ENCODE data around the gene PRDM16.

The PRDM16 gene

DNA sequence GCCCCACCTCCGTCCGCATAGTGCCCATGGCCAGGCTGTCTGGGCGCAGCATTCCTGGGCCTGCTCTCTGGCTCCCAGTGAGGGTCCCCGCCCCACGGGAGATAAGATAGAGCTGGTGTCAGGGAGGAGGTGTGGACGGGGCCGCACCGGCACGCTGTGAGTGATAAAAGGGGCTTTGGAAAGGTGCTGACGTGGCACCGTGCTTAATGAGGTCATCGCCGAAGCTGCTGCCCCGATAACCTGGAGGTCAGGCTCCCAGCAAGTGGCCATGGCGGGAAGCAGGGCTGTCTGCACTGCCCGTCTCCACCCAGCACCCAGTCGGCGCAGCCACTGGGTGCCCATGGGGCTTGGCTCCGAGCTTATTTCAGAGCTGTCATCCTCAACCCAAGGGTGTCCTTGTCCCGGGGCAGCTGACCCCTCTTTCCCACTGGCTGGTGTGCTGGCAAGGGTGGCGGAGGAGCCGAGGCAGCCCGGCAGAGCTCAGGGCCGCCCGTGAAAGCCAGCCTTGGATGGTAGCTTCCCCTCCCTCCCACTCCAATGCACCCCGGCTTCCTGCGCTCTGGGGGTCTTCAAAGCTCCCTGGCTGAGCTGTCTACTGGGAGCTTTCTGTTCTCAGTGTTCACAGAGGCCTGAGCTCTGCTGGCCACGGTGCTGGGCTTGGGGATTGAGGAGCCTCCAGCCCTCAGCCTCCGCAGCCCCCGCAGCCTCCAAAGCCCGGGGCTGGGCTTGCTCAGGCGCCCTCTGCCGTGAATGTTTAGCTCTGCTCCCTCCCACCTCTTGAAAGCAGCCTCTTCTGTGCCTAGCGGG, 280.4 kb downstream of the PRDM16 start:
- no peak for DNase-seq

DNA sequence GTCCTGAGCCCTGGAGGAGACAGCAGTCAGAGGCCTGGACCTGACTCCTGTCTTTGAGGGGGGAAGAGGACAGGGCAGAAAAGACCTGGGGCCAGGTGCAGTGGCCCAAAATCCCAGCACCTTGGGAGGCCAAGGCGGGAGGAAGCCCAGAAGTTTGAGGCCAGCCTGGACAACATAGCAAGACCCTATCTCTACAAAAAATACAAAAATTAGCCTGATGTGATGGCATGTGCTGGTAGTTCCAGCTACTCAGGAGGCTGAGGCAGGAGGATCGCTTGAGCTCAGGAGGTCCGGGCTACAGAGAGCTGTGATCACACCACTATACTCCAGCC, 280.9 kb downstream of the PRDM16 start:
- DNase-seq: no peak

- DNase-seq: no peak
Observed at GRCh38 chr1:3350506-3351261, 281.7 kb downstream of the PRDM16 start.

GRCh38 chr1:3351449-3352298, 282.7 kb downstream of the PRDM16 start:
- no peak for DNase-seq

DNA sequence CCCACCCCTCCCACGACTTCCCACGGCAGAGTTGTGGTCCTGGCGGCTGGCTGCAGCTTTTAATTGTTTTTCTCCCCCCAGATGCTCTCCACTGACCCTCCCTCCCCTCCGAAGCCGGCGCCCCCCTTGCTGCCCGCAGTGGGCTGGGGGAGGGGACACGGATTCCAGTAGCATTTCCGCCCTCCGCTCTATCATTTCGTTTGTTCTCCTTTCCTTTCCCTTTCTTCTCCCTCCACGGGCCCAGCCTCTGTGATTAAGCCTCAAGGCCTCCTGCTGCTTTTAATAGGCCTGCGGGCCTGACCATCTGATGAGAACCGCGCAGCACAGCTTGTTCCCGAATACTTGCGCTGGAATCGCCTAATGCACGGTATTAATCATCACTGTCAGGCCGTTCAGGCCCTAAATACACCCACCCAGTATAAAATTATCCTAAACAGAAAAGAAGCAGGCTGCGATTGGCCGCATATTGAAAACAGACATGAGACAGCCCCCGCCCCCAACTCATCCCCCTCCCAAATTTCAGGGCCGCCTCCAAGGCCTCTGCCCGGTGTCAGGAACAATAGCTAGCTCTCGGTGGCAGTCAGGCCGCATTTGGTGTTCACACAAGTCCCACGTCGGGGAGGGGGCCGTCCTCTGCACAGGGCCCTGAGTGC, 283.4 kb downstream of the PRDM16 start:
- DNase-seq: no peak

DNA sequence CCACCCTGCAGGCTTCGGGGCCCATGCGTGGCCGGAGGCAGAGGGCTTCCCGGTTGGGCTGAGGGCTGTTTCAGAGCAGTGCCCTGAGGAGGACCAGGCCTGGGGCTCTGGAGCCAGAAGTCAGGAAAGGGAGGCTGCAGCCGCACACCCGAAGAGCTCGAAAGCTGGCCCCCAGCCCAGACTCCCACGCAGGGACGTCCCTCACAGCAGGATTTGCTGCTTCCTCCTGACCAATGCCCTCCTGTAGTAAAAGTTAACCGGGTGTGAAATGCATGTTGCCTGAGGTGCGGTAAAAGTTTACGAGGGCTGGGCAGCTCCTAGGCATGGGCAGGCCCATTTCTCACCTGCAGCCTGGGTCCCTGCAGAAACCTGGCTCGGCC, 283.9 kb downstream of the PRDM16 start:
- no peak for DNase-seq

- DNase-seq: no peak
Observed at GRCh38 chr1:3353876-3354275, 284.9 kb downstream of the PRDM16 start.

DNA sequence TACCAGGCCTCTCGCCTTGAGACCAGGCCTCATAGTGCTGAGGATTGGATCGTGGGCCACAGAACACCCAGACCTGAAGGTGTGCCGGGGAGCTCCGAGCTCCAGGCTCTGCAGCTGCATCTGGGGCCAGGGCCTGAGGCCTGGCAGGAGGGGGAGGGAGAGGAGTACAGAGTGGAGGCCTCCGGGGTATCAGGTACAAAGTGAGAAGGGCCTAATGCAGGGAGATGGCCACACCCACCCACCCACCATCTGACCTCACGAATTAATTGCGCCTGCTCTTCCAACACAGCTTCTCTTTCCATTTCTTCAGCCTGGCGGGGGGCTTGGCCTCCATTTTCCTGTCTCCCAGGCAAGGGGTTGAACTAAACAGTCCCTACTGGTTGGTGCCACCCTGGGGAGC, 286.1 kb downstream of the PRDM16 start:
- no peak for DNase-seq

- no peak for DNase-seq
Observed at GRCh38 chr1:3355894-3356826, 287.2 kb downstream of the PRDM16 start.

- no peak for DNase-seq
Observed at GRCh38 chr1:3356827-3357460, 287.9 kb downstream of the PRDM16 start.

DNA sequence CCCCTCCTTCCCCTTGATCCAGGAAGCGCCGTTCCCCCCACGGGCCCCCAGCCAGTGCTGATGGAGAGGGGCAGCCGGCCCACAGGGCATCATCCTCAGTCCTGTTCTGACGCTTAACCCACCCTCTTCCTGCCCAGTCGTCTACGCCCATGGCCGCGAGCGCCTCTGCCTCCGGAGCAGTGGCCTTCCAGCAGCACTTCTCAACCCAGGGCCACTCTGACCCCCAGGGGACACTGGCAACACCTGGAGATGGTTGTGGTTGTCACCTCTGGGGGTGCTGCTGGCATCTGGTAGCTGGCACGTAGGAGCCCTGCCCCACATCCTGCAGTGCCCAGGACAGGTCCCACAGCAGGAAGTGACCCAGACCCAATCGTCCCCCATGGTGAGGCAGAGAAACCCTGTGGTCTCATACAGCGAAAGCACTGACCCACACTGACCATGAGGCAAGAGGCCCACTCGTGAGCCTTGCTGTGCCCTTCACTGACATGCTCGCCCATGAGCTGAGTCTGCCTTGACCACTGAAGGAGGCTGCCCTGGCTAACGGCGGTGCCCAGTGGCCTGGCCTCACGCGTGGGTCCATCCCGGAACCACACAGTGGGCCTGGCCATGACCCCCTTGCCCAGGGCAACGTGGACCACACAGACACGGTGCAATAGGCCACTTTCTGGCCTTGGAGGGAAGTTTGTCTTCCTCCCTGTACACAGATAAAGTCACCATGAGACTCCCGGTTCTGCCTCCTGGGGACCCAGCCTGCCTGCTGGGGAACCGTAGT, 288.7 kb downstream of the PRDM16 start:
- DNase-seq: no peak

DNA sequence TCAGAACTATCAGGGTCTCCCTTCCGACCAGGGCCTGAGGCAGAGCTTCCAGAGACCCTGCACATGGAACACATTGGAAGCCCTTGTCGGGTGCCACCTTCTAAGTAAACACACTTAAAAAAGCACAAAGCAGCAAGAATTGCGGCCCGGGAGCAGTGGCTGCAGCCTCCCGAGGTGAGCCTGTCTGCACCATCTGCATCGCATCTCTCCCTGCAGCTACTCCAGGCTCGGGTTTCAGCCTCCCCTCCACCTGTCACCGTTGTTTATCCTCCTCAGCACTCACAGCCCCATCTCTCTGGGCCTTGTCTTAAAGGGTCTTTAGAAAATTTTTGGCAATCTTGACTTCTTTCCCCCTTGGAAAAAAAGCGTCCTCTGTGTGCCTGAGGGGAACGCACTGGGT, 290.3 kb downstream of the PRDM16 start:
- no peak for DNase-seq

DNA sequence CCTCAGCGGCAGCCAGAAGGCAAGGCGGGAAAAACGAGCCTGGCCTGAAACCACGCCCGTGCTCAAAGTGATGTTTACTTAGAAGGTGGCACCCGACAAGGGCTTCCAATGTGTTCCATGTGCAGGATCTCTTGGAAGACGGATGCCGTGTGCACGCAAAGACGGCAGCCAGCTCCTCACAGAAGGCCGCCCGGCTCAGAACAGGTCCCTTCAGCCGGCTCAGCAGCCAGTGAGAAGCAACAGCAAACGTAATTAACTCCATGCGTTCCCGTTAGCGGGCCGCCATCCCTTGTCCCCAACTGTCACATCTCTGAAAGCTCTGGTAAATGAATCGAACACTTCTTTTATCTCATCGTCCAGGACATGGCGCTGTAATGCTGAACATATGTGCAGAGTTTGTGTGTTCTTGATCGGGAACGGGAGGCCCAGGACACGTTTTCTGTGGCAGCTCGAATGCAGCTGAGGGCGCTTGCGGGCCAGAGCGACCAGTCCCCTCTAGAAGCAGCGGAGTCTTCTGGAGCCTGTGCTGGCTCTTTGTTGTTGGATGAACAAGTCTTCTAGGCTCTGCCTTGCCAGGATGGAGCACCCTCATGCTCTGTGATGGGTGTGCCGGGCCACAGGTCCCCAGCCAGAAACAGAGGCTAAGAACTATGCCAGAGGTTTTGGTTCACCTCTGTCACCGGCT, 290.9 kb downstream of the PRDM16 start:
- no peak for DNase-seq

GRCh38 chr1:3360646-3361257, 291.7 kb downstream of the PRDM16 start:
- no peak for DNase-seq

GRCh38 chr1:3363023-3363422, 294.0 kb downstream of the PRDM16 start:
- no peak for DNase-seq

GRCh38 chr1:3363756-3364155, 294.8 kb downstream of the PRDM16 start:
- DNase-seq: no peak

GRCh38 chr1:3364551-3364950, 295.5 kb downstream of the PRDM16 start:
- no peak for DNase-seq

GRCh38 chr1:3364983-3365382, 296.0 kb downstream of the PRDM16 start:
- DNase-seq: no peak

DNA sequence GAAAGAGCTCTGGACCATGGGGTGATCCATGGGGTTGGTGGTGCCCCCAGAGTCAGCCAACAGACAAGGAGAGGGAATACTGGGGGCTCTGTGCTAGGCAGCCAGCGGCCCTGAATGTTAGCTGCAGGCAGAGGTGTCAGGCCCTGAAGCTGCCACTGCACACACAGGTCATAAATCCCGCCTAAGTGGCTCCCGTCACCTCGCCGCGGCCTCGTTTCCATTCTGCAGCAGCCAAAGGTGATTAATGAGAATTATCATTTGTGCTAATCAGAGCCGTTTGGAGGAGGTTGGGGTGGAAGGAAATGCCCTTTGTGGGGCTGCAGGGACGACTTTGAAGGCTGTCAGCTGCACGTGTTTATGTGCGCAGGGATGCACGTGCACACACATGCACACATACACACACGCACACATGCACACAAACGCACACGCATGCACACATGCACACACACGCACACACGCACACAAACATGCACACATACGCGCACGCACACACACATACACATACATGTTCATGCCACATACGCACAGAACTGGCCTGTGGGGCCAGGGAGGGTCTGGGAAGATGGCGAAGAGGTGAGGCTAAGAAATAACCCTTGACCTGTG, 296.6 kb downstream of the PRDM16 start:
- no peak for DNase-seq

Measured in NCI-H2107 (cell line).